Measurements from ENCODE around the gene SH3TC2. TPM values are rescaled to one million over a fixed set of nuclear protein-coding genes. Genes with fewer than 3 reads are reported as not detected.

The SH3TC2 gene
- total RNA-seq, 2 experiments from 2014 or later: not detected

DNA sequence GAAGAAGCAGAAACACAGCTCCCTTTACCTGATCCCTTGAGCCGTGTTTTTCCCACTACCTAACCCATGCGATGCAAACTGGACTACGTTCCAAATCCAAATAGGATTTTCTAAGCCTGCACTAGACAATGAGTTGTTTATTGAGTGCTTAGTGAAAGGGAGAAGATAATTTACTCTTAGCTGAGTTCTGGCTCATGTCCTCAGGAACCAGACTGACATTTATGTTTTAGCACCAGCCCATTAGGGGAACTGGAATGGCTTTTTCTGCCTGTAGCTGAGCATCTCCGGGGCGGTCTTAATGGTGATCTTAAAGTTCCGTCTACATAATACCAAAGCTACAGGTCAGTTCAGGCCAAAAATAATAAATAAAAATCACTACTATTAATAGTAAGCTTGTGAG lies 81.5 kb downstream of the SH3TC2 start:
- ATAC-seq: no peak
- Mint-ChIP-seq H3K4me1 (no peaks in the 10 kb centered on the region), H3K9me3 (ENCODE audit: low read depth) (no peaks in the 10 kb centered on the region), H3K4me3 (no peak overlapping the region), H3K27me3 (peaks cover 20% of the 10 kb centered on the region), H3K36me3 (no peaks in the 10 kb centered on the region), H3K27ac (no peak overlapping the region)
- CTCF ChIA-PET: interaction anchor here (0.8 to 1.5 kb wide), 5 partner anchors 10 to 161 kb away, joined by 3 to 5 read pairs (median 3); no protein-coding TSS in a partner anchor
- no peak for DNase-seq

DNA sequence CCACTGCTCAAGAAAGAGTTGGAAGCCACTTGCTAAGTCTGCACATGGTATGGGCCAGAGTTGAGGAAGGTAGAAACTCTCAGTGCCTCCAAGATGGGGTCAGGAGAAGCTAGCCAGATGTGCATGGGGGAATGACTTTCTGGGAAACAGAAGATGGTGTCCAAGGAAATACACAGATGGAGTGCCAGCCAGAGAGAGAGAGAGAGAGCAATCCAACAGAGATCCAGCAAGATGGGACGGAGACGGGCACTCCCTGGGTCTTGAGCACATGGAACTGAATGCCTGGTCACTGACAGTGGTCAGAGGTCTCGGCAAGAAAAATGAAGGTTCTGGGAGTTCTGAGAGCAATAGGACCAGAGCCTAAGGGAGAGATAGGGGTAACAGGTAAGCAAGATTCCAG lies 82.1 kb downstream of the SH3TC2 start:
- no peak for ATAC-seq
- H3K36me3 Mint-ChIP-seq: no peaks in the 10 kb centered on the region
- CTCF ChIA-PET: interaction anchor here (1.0 to 1.5 kb wide), 5 partner anchors 9 to 160 kb away, joined by 3 to 5 read pairs (median 3); no protein-coding TSS in a partner anchor

DNA sequence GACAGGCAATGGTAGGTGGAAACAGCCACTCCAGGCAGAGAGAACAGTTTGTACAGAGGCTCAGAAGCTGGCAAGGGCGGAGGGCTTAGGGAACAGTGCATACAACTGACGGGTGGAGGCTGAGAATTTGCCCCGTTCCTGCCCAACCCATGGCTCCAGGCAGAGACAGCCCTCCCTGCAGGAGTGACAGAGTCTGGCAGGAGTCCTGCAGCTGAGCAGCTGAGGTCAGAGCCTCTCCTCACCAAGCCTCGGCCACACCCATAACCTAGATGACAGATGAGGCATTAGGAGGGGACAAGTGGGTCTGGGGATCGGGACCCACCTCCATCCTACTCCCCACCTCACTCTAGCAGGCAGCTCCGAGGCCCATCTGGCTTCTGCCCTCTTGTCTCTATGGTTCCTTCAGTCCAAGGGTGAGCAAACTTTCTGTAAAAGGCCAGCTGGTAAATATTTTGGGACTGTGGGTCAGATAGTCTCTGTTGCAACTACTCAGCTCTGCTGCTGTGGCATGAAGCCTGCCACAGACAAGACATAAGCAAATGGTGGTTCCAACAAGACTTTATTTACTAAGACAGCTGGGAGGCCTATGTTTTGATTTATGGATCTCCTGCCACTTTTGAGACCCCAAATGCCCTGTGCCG lies 83.7 kb downstream of the SH3TC2 start:
- Mint-ChIP-seq H3K4me3 (no peak overlapping the region), H3K27ac (no peak overlapping the region), H3K4me1 (no peaks in the 10 kb centered on the region), H3K36me3 (no peaks in the 10 kb centered on the region), H3K9me3 (ENCODE audit: low read depth) (no peaks in the 10 kb centered on the region), H3K27me3 (peaks cover 14% of the 10 kb centered on the region)
- ATAC-seq (no peak), DNase-seq (no peak)
- CTCF ChIA-PET: no interaction called here

More for the DNA sequence above, 82.1 kb downstream of the SH3TC2 start:
- Mint-ChIP-seq H3K4me1 (no peaks in the 10 kb centered on the region), H3K4me3 (no peak overlapping the region), H3K9me3 (ENCODE audit: low read depth) (no peaks in the 10 kb centered on the region), H3K27me3 (peaks cover 17% of the 10 kb centered on the region), H3K27ac (no peak overlapping the region)
- no peak for DNase-seq

DNA sequence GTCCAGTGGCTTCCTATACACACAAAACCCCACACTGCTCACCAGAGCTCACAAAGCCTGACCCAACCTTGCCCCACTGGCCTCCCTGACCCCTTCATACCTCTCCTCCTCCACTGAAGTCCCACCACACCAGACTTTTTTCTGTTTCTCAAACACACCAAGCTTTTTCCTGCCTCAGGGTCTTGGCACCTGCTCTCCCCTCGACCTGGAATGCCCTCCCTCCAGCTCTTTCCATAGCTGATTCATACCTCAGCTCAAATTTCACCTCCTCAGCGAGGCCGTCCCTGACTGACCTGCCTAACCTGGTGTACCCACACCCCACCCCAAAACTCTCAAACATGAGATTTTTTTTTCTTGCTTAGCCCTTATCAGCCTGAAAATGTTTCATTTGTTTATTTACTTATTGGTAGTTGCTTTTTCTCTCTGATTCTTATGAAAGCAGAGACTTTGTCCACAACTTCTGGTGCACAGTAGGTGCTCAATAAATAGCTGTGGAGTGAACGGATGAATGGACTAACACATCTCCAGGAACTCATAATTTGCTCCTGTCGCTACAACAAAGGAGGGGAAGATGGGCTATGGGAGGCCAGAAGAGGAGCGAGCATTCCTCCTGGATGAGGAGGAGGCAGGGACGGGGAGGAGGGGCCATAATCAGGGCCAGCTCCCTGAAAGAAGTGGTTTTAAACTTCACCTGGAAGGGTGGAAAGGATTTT lies 84.3 kb downstream of the SH3TC2 start:
- Mint-ChIP-seq H3K9me3 (ENCODE audit: low read depth) (no peaks in the 10 kb centered on the region), H3K27ac (no peak overlapping the region), H3K4me1 (no peaks in the 10 kb centered on the region), H3K4me3 (no peak overlapping the region), H3K27me3 (peaks cover 15% of the 10 kb centered on the region), H3K36me3 (no peaks in the 10 kb centered on the region)
- DNase-seq: no peak
- ATAC-seq: no peak
- CTCF ChIA-PET: interaction anchor here (1.0 to 2.1 kb wide), 2 partner anchors 18 to 20 kb away, joined by 3 to 6 read pairs; no protein-coding TSS in a partner anchor

GRCh38 chr5:148976569-148977381 lies 86.1 kb downstream of the SH3TC2 start:
- ATAC-seq (no peak), DNase-seq (no peak)
- Mint-ChIP-seq H3K9me3 (ENCODE audit: low read depth) (no peaks in the 10 kb centered on the region), H3K4me1 (no peaks in the 10 kb centered on the region), H3K36me3 (no peaks in the 10 kb centered on the region), H3K27ac (no peak overlapping the region), H3K27me3 (peaks cover 14% of the 10 kb centered on the region), H3K4me3 (no peak overlapping the region)
- CTCF ChIA-PET: interaction anchor here (0.9 to 2.1 kb wide), 3 partner anchors 9 to 20 kb away, joined by 3 to 6 read pairs (median 4); no protein-coding TSS in a partner anchor

DNA sequence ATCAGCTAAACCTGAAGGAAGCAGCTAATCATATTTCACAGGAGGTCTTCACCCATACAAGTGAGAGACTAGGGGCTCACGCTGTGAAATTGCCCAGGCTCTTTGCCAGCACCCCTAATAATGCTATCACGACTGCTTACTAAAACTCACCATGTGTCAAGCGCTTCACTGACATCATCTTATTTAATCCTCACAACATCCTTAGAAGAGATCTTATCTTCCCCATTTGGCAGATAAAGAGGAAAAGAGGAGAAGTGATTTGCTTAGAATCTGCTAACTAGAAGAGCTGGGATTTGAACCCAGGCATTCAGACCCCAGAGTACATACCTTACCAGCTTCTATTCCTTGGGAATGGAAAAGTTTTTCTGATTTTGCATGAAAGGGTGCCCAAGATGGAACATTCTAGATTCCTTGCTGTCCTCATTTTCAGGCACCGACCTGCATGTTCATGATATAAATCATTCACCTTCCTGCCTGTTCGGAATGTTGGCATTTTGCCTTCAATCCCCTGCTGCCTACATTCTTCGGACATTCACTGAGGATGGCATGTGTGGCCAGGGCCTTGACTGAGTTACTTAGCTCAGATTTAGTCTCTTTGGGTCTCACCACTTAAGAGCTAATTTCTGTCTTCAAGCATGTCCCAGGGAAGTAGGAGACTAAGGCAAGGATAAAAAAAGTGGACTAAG lies 88.1 kb downstream of the SH3TC2 start:
- no peaks in the 10 kb centered on the region for H3K4me1 Mint-ChIP-seq
- peaks cover 12% of the 10 kb centered on the region for H3K27me3 Mint-ChIP-seq
- H3K36me3 Mint-ChIP-seq: no peaks in the 10 kb centered on the region
- ATAC-seq (no peak), DNase-seq (no peak)
- no peaks in the 10 kb centered on the region for H3K9me3 Mint-ChIP-seq (ENCODE audit: low read depth)
- CTCF ChIA-PET: no interaction called here
- H3K27ac Mint-ChIP-seq: no peak overlapping the region
- no peak overlapping the region for H3K4me3 Mint-ChIP-seq

GRCh38 chr5:148973455-148973854 lies 89.4 kb downstream of the SH3TC2 start:
- ATAC-seq: no peak
- CTCF ChIA-PET: interaction anchor here (1.1 kb wide), 1 partner anchor 152 kb away, joined by 3 read pairs; no protein-coding TSS in a partner anchor

DNA sequence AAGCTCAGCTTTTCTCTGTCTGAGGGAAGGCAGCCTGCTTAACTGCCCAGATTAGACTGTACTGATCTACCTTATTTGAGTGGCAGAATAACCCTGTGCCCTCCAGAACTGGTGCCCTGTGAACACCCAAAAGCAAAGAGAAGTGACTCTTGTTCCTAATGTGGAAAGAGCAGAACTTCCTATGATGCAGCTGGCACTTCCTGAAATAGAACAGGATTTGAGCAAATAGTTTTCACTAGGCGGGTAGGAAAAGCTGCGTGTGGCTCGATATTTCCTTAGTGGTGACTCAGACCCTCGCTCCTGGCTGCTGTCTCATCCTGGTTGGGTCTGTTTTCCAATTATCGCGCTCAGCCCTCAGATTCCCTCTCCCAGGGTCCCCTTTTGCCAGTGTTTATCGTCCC lies 89.9 kb downstream of the SH3TC2 start:
- Mint-ChIP-seq H3K9me3 (ENCODE audit: low read depth) (no peaks in the 10 kb centered on the region), H3K36me3 (no peaks in the 10 kb centered on the region), H3K27ac (no peak overlapping the region), H3K4me3 (no peak overlapping the region), H3K4me1 (no peaks in the 10 kb centered on the region), H3K27me3 (peaks cover 12% of the 10 kb centered on the region)
- ATAC-seq: no peak
- CTCF ChIA-PET: interaction anchor here (1.1 kb wide), 1 partner anchor 152 kb away, joined by 3 read pairs; no protein-coding TSS in a partner anchor
- DNase-seq: no peak

More at GRCh38 chr5:148973455-148973854, 89.4 kb downstream of the SH3TC2 start:
- H3K27me3 Mint-ChIP-seq: peaks cover 12% of the 10 kb centered on the region
- no peak for DNase-seq
- H3K36me3 Mint-ChIP-seq: no peaks in the 10 kb centered on the region
- no peak overlapping the region for H3K27ac Mint-ChIP-seq
- H3K4me3 Mint-ChIP-seq: no peak overlapping the region
- no peaks in the 10 kb centered on the region for H3K4me1 Mint-ChIP-seq
- no peaks in the 10 kb centered on the region for H3K9me3 Mint-ChIP-seq (ENCODE audit: low read depth)

DNA sequence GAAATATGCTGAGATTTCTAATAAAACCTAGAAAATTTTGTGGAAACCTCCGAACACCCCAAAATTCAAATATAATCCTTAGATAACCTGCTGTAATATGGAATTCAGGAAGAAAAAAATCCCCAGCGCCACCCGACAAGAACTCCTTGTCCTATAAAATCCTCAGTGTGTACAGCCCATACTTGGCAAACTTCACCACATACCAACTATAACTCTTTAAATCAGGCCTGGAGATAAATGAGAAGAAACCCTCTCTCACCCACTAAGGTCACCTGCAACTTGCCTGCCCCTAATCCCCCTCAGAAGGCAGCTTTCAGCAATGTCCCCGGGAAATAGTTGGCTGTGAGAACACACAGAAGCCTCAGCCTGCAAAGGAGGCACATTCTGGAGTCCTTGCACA lies 90.5 kb downstream of the SH3TC2 start:
- H3K9me3 Mint-ChIP-seq (ENCODE audit: low read depth): no peaks in the 10 kb centered on the region
- H3K27me3 Mint-ChIP-seq: peaks cover 12% of the 10 kb centered on the region
- ATAC-seq (no peak), DNase-seq (no peak)
- no peak overlapping the region for H3K27ac Mint-ChIP-seq
- H3K36me3 Mint-ChIP-seq: no peaks in the 10 kb centered on the region
- H3K4me1 Mint-ChIP-seq: no peaks in the 10 kb centered on the region
- H3K4me3 Mint-ChIP-seq: no peak overlapping the region
- CTCF ChIA-PET: interaction anchor here (0.9 to 1.6 kb wide), 4 partner anchors 9 to 151 kb away, joined by 3 to 9 read pairs (median 3); no protein-coding TSS in a partner anchor

- no peak for ATAC-seq
- Mint-ChIP-seq H3K9me3 (ENCODE audit: low read depth) (no peaks in the 10 kb centered on the region), H3K27me3 (peaks cover 12% of the 10 kb centered on the region), H3K36me3 (no peaks in the 10 kb centered on the region), H3K4me3 (no peak overlapping the region), H3K27ac (no peak overlapping the region), H3K4me1 (no peaks in the 10 kb centered on the region)
- CTCF ChIA-PET: interaction anchor here (1.4 to 1.6 kb wide), 3 partner anchors 10 to 240 kb away, joined by 3 to 9 read pairs (median 5); no protein-coding TSS in a partner anchor
- no peak for DNase-seq
These were observed 92.0 kb downstream of the SH3TC2 start for GRCh38 chr5:148970876-148971275.

- Mint-ChIP-seq H3K4me1 (no peaks in the 10 kb centered on the region), H3K9me3 (ENCODE audit: low read depth) (no peaks in the 10 kb centered on the region), H3K4me3 (no peak overlapping the region), H3K27me3 (peaks cover 12% of the 10 kb centered on the region), H3K36me3 (no peaks in the 10 kb centered on the region), H3K27ac (no peak overlapping the region)
- no peak for DNase-seq
- CTCF ChIA-PET: interaction anchor here (1.1 to 1.5 kb wide), 2 partner anchors 11 to 240 kb away, joined by 3 to 5 read pairs; no protein-coding TSS in a partner anchor
- no peak for ATAC-seq
These were observed 92.6 kb downstream of the SH3TC2 start for GRCh38 chr5:148970228-148970627.

- Mint-ChIP-seq H3K36me3 (no peaks in the 10 kb centered on the region), H3K9me3 (ENCODE audit: low read depth) (no peaks in the 10 kb centered on the region), H3K27me3 (peaks cover 12% of the 10 kb centered on the region), H3K4me3 (no peak overlapping the region), H3K4me1 (no peaks in the 10 kb centered on the region), H3K27ac (no peak overlapping the region)
- DNase-seq (no peak), ATAC-seq (no peak)
- CTCF ChIA-PET: interaction anchor here (1.0 to 1.5 kb wide), 3 partner anchors 12 to 239 kb away, joined by 3 to 5 read pairs (median 3); no protein-coding TSS in a partner anchor
These were observed 93.6 kb downstream of the SH3TC2 start for GRCh38 chr5:148969291-148969690.

All from activated CD8-positive, alpha-beta memory T cell treated with anti-CD3 and anti-CD28 coated beads, Interleukin-2, amount 10 ng/mL, durations not matched to agents 7 days and 5 days (primary cell).